Activated CD4-positive, alpha-beta T cell treated with anti-CD3 and anti-CD28 coated beads, Interleukin-2, amount 10 ng/mL, durations not matched to agents 7 days and 5 days (primary cell): ENCODE measurements around the gene WWOX. TPM values are rescaled to one million over a fixed set of nuclear protein-coding genes. Genes with fewer than 3 reads are reported as not detected.

ENCODE experiments used
- CTCF ChIA-PET: fragments of 350-600 bp; sonication (Branson Sonifier 250); formaldehyde crosslinking; loops from one replicate; lab custom pipeline; 2021; ENCODE audit warnings: antibody characterized with exemption; lab: Charles Lee
- POLR2A ChIA-PET: fragments of 350-600 bp; sonication (Branson Sonifier 250); formaldehyde crosslinking; loops from one replicate; lab custom pipeline; 2021; ENCODE audit warnings: antibody characterized with exemption; lab: Charles Lee
- DNase-seq: peaks from one replicate; pipeline ENCODE4 v3.0.0-alpha.2; 2020
- H3K27ac Mint-ChIP-seq: one replicate; pipeline ENCODE4 v1.8.0; 2021; ENCODE audit warnings: mild to moderate bottlenecking, moderate library complexity, mixed read lengths
- H3K27me3 Mint-ChIP-seq: one replicate; pipeline ENCODE4 v1.8.0; 2021; ENCODE audit warnings: mixed read lengths
- H3K36me3 Mint-ChIP-seq: one replicate; pipeline ENCODE4 v1.8.0; 2021; ENCODE audit warnings: low read depth, mixed read lengths
- H3K4me1 Mint-ChIP-seq: one replicate; pipeline ENCODE4 v1.8.0; 2021; ENCODE audit warnings: mixed read lengths
- H3K4me3 Mint-ChIP-seq: one replicate; pipeline ENCODE4 v1.8.0; 2021; ENCODE audit warnings: mild to moderate bottlenecking, moderate library complexity, mixed read lengths
- H3K9me3 Mint-ChIP-seq: one replicate; pipeline ENCODE4 v1.8.0; 2021; ENCODE audit warnings: mixed read lengths
- total RNA-seq, 2 experiments: library from RNA; stranded (reverse); gene quantifications; one replicate each; pipeline ENCODE4 v1.2.3, GENCODE V29; 2021

WWOX gene
- total RNA-seq, 2 experiments from 2014 or later = 22.2 to 28.9 TPM

DNA sequence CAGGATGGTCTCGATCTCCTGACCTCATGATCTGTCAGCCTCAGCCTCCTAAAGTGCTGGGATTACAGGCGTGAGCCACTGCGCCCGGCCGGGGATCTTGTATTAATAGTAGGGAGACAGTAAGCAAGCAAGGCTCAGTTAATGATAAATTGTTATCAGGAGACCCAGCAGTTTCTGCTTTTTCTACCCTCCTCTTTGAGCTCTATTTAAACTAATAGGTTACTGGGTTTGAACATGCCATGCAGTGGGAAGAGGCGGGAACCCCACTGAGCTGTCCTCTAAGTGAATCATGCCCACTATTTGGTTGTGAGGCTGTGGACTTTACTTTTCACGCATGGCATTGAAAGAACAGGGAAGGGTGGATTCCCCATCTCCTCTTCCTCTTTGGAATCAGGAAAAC, 223.9 kb downstream of the WWOX start:
- H3K27me3 Mint-ChIP-seq = no peaks in the 10 kb centered on the region
- H3K4me3 Mint-ChIP-seq = no peak overlapping the region
- H3K36me3 Mint-ChIP-seq = no peaks in the 10 kb centered on the region
- ChIA-PET CTCF (no interaction called here), POLR2A (no interaction called here)
- no peak for DNase-seq
- no peaks in the 10 kb centered on the region for H3K4me1 Mint-ChIP-seq
- H3K27ac Mint-ChIP-seq = no peak overlapping the region
- H3K9me3 Mint-ChIP-seq = no peaks in the 10 kb centered on the region

DNA sequence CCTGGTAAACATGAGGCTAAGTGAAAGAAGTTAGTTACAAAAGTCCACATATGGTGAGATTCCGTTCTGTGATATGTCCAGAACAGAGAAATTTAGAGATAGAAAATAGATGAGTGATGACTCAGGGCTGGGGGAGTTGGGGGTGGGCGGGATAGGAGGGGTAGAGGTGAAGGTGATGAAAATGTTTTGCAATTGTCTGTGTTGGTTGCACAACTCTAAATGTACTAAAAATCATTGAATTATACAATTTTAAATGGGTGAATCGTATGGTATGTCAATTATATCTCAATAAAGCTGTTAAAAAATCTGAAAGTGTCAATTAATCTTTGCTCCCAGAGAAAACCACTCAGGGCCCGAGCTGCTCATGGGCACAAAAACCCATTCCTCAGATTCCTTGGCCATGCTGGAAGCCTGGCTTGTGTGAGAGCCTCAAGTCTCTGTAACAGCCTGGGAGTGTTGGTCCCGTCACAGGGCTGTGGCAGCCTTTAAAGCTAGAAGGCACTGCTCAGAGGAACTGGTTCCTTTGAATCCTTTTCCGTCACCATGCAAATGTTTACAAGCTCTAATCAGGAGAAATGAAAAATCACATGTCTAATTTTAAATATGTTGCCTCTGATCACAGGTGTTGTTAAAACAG, 225.3 kb downstream of the WWOX start:
- CTCF ChIA-PET = no interaction called here
- Mint-ChIP-seq H3K27me3 (no peaks in the 10 kb centered on the region), H3K36me3 (no peaks in the 10 kb centered on the region), H3K27ac (no peak overlapping the region), H3K9me3 (no peaks in the 10 kb centered on the region), H3K4me1 (no peaks in the 10 kb centered on the region), H3K4me3 (no peak overlapping the region)
- no peak for DNase-seq
- POLR2A ChIA-PET = no interaction called here

DNA sequence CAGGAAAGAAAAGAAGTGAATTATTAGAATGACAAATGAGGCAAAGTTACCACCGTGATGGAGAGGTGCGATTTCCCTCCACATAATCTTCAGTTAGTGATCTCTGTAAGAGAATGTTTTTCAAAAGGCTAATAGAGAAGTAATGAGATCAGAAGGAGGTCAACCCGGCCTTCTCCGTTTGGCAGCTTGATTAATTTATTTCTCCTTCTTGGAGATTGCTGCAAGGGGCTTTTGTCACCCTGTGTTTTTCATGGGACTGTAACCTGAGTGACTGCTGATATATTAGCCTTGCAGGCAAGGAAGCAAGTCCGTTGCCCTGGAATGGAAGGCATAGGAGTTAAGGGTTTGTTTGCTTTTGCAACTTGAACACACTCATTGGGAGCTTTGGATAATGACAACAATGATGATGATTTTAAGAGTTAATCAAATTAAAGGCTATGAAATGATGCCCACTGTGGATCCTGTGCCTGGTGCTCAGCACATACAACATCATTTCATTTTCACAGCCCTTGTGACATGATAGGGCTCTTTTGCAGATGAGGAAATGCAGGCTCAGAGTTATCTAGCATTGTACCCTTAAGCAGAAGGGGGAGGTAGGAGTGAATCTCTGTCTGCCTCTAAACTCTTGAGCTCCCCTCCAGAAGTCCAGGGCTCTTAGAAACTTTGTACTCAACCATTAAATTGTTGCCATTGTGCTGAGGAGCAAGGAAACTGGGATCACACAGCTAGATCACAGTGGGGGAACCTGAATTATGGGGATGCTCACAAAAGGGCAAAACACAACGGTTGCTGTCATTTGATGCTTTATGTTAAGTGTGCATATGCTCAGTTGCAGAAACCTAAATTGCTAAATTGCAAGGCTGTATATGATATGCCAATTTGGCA, 226.3 kb downstream of the WWOX start:
- no peak for DNase-seq
- Mint-ChIP-seq H3K27ac (no peak overlapping the region), H3K36me3 (no peaks in the 10 kb centered on the region), H3K27me3 (no peaks in the 10 kb centered on the region), H3K4me3 (no peak overlapping the region), H3K4me1 (no peaks in the 10 kb centered on the region), H3K9me3 (no peaks in the 10 kb centered on the region)
- POLR2A ChIA-PET = no interaction called here
- CTCF ChIA-PET = no interaction called here

DNA sequence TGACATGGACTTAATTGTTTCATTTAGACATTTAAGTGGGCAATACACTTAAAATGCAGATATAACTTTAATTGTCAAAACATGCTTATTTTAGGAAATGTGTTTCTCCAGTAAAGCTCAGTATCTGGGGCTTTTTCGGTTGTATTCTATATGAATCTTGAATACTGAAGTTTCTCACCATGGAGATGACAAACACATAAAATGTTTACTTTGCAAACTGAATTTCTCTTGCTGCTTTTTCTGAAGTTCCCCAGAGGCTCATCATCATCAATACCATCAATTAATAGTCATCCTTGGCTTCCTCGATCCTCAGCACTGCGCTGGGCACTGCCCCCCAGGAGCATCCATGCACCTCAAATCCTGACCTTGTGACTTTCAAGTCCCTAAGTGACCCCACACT, 227.3 kb downstream of the WWOX start:
- H3K4me1 Mint-ChIP-seq = no peaks in the 10 kb centered on the region
- H3K27ac Mint-ChIP-seq = no peak overlapping the region
- no peak for DNase-seq
- no peak overlapping the region for H3K4me3 Mint-ChIP-seq
- H3K36me3 Mint-ChIP-seq = no peaks in the 10 kb centered on the region
- no peaks in the 10 kb centered on the region for H3K27me3 Mint-ChIP-seq
- no peaks in the 10 kb centered on the region for H3K9me3 Mint-ChIP-seq
- CTCF ChIA-PET = no interaction called here
- POLR2A ChIA-PET = no interaction called here

DNA sequence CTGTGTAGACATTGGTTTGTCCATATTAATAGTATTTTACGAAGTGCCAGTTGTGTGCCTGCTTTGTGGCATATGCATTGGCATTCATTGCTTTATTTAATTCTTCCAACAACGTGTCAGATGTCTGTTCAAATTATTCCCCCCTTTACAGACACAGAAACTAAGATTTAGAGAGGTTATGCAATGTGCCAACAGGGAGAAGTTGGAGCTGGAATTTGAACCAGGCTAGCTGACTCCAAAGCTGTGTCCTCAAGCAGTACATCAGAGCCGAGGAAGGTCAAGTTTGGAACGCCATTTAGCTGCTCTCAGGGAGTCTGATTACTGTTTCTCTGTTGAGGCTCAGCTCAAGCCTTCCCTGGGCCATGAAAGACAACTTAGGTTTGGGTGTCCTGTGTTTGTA, 232.3 kb downstream of the WWOX start:
- Mint-ChIP-seq H3K27ac (no peak overlapping the region), H3K4me3 (no peak overlapping the region), H3K4me1 (no peaks in the 10 kb centered on the region), H3K27me3 (no peaks in the 10 kb centered on the region), H3K36me3 (no peaks in the 10 kb centered on the region), H3K9me3 (no peaks in the 10 kb centered on the region)
- no peak for DNase-seq
- ChIA-PET CTCF (no interaction called here), POLR2A (no interaction called here)

DNA sequence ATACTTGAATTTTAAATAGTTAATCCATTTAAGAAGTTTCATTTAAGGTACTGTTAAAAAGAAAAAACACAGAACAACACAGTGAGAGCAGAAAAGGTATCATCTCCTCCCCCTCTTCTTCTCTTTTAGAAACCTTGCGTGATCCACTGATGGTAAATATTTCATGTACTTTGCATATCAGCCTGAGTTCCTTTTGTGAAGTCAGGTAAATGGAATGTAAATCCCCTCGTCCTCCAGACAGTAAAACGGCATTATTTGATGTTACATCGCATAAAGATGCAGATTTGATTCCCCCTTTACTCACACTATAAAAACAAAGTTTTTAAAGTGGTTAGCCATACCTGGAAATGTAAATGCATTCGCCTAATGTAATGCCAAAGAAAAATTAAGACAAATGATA, 234.4 kb downstream of the WWOX start:
- POLR2A ChIA-PET = no interaction called here
- Mint-ChIP-seq H3K27ac (no peak overlapping the region), H3K36me3 (no peaks in the 10 kb centered on the region), H3K27me3 (no peaks in the 10 kb centered on the region), H3K9me3 (no peaks in the 10 kb centered on the region), H3K4me1 (no peaks in the 10 kb centered on the region), H3K4me3 (no peak overlapping the region)
- CTCF ChIA-PET = no interaction called here
- no peak for DNase-seq

DNA sequence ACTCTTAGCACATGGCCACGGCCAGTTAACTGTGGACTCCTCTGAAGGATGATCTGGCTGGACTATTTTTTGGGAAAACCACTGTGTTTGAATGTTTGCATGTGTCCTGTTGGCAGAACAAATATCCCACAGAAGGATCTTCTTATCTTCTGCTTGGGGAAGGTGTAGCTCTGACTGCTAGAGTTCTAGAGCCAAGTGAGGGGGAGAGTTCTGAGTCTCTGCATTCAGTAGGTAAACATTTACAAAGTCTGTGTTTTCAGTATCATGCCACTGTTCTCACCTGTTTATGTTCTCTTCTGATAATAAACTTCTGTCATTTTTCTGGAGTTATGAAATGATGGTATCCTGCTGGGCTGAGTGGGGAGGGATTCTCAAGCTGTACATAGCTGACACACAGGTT, 241.1 kb downstream of the WWOX start:
- ChIA-PET CTCF (no interaction called here), POLR2A (no interaction called here)
- Mint-ChIP-seq H3K27ac (no peak overlapping the region), H3K4me3 (no peak overlapping the region), H3K4me1 (no peaks in the 10 kb centered on the region), H3K36me3 (no peaks in the 10 kb centered on the region), H3K27me3 (no peaks in the 10 kb centered on the region), H3K9me3 (peaks cover 17% of the 10 kb centered on the region)
- no peak for DNase-seq

DNA sequence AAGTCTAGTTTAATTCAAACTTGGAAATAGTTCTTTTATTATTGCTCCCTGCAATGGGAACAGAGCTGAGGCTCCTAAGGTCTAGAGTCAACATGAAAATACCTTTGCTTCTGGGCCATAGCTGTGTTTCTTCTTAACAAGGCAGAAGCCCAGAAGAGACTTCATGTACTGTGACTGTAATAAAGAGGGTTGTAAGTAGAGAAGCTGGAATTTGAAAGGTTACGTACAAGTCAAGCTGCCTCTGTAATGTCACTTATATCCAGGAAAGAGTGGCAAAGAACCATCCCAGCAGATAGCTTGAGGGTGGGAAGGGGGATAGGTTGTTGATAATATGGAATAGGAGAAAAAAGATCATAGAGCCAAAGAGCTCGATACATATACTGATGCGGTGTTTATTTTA, 248.6 kb downstream of the WWOX start:
- DNase-seq = no peak
- ChIA-PET POLR2A (no interaction called here), CTCF (no interaction called here)
- Mint-ChIP-seq H3K4me1 (no peaks in the 10 kb centered on the region), H3K36me3 (no peaks in the 10 kb centered on the region), H3K9me3 (peaks cover 6% of the 10 kb centered on the region), H3K4me3 (no peak overlapping the region), H3K27ac (no peak overlapping the region), H3K27me3 (no peaks in the 10 kb centered on the region)

DNA sequence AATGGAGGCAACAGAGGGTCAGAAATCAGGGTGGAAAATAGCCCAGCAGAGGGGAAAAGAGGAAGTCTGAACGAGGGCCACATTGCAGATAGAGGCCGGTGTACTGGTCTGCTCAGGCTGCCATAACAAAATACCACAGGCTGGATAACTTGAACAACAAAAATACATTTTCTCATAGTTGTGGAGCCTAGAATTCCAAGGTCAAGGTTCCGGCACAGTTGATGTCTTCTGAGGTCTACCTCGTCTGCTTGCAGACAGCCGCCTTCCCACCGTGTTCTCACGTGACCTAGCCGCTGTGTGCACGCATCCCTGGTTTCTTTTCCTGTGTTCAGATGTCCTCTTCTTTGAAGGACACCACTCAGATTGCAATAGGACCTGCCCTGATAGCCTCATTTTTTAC, 249.4 kb downstream of the WWOX start:
- CTCF ChIA-PET = no interaction called here
- Mint-ChIP-seq H3K36me3 (no peaks in the 10 kb centered on the region), H3K4me3 (no peak overlapping the region), H3K9me3 (peaks cover under 1% of the 10 kb centered on the region), H3K27ac (no peak overlapping the region), H3K27me3 (no peaks in the 10 kb centered on the region), H3K4me1 (no peaks in the 10 kb centered on the region)
- DNase-seq = no peak
- POLR2A ChIA-PET = no interaction called here

DNA sequence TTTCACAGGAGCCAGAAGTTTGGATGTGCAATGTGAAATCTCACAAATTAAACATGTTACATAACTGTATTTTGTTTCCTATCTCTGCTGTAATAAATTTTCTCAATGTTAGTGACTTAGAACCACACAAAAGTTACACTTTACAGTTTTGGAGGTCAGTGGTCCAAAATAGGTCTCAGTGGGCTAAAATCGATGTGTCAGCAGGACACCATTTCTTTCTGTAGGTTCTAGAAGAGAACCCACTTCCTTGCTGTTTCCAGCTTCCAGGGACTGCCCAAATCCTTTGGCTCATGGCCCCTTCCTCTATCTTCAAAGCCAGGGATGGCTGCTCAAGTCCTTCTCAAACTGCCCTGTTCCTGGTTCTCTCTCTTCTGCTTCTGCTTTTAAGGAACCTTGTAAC, 252.7 kb downstream of the WWOX start:
- Mint-ChIP-seq H3K27ac (no peak overlapping the region), H3K4me1 (no peaks in the 10 kb centered on the region), H3K27me3 (no peaks in the 10 kb centered on the region), H3K36me3 (no peaks in the 10 kb centered on the region), H3K4me3 (no peak overlapping the region), H3K9me3 (peaks cover 3% of the 10 kb centered on the region)
- POLR2A ChIA-PET = no interaction called here
- no peak for DNase-seq
- CTCF ChIA-PET = no interaction called here

DNA sequence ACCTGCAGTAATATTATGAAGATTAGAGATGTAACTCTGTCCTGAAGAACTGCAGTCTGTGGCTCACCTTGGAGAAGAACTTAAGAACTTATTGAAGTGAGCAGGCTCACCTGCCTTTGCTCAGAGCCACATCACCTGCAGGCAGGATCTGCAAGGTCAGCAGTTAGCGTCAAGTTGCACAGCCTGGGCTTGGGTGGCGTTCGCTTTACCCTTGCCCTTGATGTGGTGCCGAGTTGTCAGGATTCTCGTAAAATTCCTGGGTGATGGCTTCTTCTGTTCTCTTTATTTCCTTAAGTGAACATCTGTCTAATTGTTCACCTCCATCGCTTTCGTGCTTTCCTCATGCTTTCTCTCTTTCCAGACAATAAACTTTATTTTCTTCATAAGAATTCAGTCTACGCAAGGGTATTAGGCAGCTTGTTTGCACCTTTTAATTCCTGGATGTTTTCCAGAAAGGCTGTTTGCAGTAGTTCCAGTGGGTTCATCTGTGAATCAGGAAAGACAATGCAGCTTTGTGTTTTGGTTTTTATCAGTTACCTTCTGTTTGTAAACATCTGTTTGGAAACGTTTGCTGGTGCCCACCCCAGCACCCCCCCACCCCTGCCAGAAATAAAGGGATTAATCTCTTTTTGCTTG, 254.3 kb downstream of the WWOX start:
- Mint-ChIP-seq H3K27me3 (no peaks in the 10 kb centered on the region), H3K36me3 (no peaks in the 10 kb centered on the region), H3K27ac (no peak overlapping the region), H3K4me3 (no peak overlapping the region), H3K4me1 (no peaks in the 10 kb centered on the region), H3K9me3 (peaks cover 3% of the 10 kb centered on the region)
- no peak for DNase-seq
- ChIA-PET CTCF (no interaction called here), POLR2A (no interaction called here)

DNA sequence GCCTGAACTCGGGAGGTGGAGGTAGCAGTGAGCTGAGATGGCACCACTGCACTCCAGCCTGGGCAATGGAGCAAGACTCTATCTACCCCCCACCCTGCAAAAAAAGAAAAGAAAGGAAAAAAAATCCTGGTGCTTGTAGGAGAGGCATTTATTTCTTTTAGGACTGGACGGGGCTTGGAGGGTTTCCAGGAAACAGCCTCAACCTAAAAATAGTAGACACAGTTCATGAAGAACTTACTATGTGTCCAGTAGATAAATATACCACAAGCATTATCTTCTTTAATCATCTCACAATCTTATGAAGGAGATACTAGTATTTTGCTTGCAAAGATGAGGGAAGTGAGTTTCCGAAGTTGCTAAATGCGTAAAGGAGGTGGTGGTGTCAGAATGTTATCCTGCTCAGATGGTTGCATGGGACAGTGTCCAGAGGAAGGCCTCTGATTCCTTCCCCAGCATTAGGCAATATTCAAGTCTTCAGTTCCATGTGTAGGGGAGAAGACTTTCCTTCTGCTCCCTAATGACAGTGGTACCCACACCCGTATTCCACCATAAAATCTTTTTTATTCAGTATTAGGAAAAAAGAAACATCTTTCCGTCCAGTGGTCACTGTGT, 263.2 kb downstream of the WWOX start:
- Mint-ChIP-seq H3K9me3 (no peaks in the 10 kb centered on the region), H3K27me3 (no peaks in the 10 kb centered on the region), H3K4me1 (no peaks in the 10 kb centered on the region), H3K4me3 (no peak overlapping the region), H3K27ac (no peak overlapping the region), H3K36me3 (no peaks in the 10 kb centered on the region)
- ChIA-PET POLR2A (no interaction called here), CTCF (no interaction called here)
- no peak for DNase-seq

DNA sequence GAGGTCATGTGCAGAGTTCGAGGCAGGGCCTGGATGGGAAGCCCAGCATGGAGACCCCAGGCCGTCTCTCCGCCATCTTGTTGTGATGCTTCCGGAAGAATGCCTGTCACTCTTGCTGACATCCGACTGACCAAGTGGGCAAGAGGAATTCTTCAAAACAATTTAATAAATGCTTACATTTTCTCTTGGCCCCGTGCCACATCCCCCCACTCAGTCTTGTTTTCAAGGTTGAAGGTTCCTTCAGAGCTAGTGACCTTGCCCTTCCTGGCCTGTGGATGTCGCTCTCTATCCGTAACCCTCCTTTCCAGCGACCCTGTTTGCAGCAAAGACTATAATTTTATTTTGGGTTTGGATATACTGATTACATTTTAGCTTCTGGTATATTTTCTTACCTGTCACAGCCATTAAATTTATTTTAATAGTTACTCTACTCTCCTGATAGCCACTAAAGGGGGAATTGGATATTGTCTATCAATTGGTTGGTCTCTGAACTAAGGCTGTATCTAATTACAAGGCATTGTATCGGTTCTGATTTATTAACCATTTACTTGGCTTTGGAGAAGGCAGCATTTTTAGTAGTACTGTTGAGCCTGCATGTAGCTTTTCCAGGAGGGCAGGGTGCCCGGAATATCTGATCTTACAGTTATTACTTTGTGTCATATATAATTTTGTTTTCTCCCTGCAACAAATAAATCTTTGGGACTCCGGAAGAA, 264.5 kb downstream of the WWOX start:
- no peak overlapping the region for H3K4me3 Mint-ChIP-seq
- no peaks in the 10 kb centered on the region for H3K4me1 Mint-ChIP-seq
- CTCF ChIA-PET = no interaction called here
- H3K36me3 Mint-ChIP-seq = no peaks in the 10 kb centered on the region
- H3K9me3 Mint-ChIP-seq = no peaks in the 10 kb centered on the region
- DNase-seq = no peak
- H3K27me3 Mint-ChIP-seq = no peaks in the 10 kb centered on the region
- H3K27ac Mint-ChIP-seq = no peak overlapping the region
- POLR2A ChIA-PET = no interaction called here
